Transverse colon (tissue), 4 donors: ENCODE data around the gene CRIP2. TPM values are rescaled to one million over a fixed set of nuclear protein-coding genes. Genes with fewer than 3 reads are reported as not detected.

ENCODE experiments used
- DNase-seq: peaks from one replicate; pipeline ENCODE4 v3.0.0-alpha.2; 2019
- H3K27ac ChIP-seq, 4 donors: fragments of 200-600 bp; sonication (generic); 2 replicates each; pipeline ENCODE4 v1.5.1; 2016 to 2018; ENCODE audit warnings: inconsistent platforms in 4 of 4
- H3K27me3 ChIP-seq: fragments of 200-600 bp; sonication (generic); 2 replicates; pipeline ENCODE4 v1.5.1; 2017; ENCODE audit warnings: inconsistent platforms
- H3K36me3 ChIP-seq, 4 donors: fragments of 200-600 bp; sonication (generic); 2 replicates each; pipeline ENCODE4 v1.5.1; 2017 to 2019; ENCODE audit warnings: inconsistent platforms in 4 of 4
- H3K4me1 ChIP-seq, 4 donors: fragments of 200-600 bp; sonication (generic); 2 replicates each; pipeline ENCODE4 v1.5.1; 2017 to 2020; ENCODE audit warnings: inconsistent platforms in 4 of 4
- H3K4me3 ChIP-seq, 4 donors: fragments of 200-600 bp; sonication (generic); 1 replicate in 1 of 4; 2 replicates in 3 of 4; pipeline versions ENCODE4 v1.5.1 to v1.6.1; 2017 to 2019; ENCODE audit warnings: inconsistent platforms in 4 of 4
- H3K9me3 ChIP-seq, 2 donors: fragments of 200-600 bp; sonication (generic); 2 replicates each; pipeline ENCODE4 v1.5.1; 2017 to 2019; ENCODE audit warnings: inconsistent platforms in 2 of 2
- EP300 ChIP-seq: sonication (generic); formaldehyde crosslinking; IDR thresholded peaks from one replicate; pipeline ENCODE4 v1.6.1; 2017; ENCODE audit warnings: antibody characterized with exemption, low read depth
- POLR2A ChIP-seq: fragments of 450-650 bp; IDR thresholded peaks from one replicate; pipeline ENCODE4 v1.6.1; 2016; ENCODE audit warnings: antibody characterized with exemption, mild to moderate bottlenecking, moderate library complexity
- POLR2AphosphoS5 ChIP-seq, 3 donors: sonication (generic); formaldehyde crosslinking; IDR thresholded peaks; one replicate each; pipeline ENCODE4 v1.6.1; 2016; ENCODE audit warnings: antibody characterized with exemption in 3 of 3
- WGBS, 2 donors: methylation state at CpG; one replicate each; pipeline ENCODE4 v1.1.5; 2018; ENCODE audit warnings: low coverage in 1 of 2; 5-methylcytosine and 5-hydroxymethylcytosine counted together
- in situ Hi-C, 4 donors: fragments of 200-750 bp; cut with MboI; loops; one replicate each; pipeline versions ENCODE4 v1.15.0 to v1.15.1; 2017; ENCODE audit warnings: low sequenced_read_pairs in 3 of 4, low pct_ligation_motif_present in 1 of 4, low pct_unique_long_range_greater_than_20kb in 1 of 4
- intact Hi-C: fragments of 100-400 bp; cut with DNase I; formaldehyde crosslinking; loops from one replicate; pipeline ENCODE4 v1.15.1; 2023; ENCODE audit warnings: low total_unique reads
- total RNA-seq, 4 donors: library from RNA; depleted of rRNA; stranded (reverse); fragments of >200 nt; gene quantifications; one replicate each; pipeline ENCODE4 v1.1.0, GENCODE V29; 2016
- TF ChIP-seq, protein P1 (sequence below), 5 experiments: fragments of 200-600 bp in 3 of 5; fragments of 450-650 bp in 2 of 5; sonication (generic) in 3 of 5; IDR thresholded peaks; 1 replicate in 2 of 5; 2 replicates in 3 of 5; pipeline ENCODE4 v1.5.1; 2016 to 2017; ENCODE audit warnings: antibody characterized with exemption in 5 of 5, inconsistent platforms in 3 of 5, mild to moderate bottlenecking in 2 of 5, moderate library complexity in 1 of 5

Gene CRIP2
- total RNA-seq, 4 donors from 2014 or later = 11.2 to 67.3 (median 22.4) TPM

DNA sequence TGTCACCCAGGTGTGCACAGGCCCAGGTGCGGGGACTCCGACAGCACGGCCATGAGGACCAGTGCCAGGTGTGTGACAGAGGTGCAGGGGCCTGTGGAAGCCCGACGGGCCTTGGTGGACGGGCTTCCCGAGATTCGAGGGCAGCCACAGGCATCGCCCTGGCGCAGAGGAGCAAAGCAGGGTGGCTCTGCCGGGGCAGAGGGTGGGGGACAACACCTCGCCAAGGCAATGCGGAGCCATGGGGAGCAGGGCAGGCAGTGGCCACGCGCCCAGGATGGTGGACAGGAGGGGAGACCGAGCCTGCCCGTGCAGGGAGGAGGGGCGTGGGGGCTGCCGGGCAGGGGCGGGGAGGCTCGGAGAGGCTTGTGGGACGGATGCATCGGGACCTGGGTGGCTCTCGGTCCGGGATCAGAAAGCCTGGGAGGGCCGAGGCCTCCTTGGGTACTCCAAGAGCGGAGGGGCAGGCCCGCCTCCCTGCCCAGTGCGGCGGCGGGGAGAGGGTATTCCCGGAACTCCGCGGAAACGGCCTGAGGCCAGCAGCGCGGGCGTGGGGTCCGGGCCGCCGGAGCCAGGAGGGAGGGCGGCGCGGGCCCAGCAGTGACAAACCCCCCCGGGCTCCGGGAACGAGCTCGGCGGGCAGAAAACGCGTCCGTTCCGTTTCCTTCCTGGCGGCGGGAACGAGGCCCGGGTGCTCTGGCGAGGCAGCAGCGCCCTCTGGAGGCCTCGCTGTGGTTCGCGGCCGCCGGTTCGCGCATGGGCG lies 53.4 kb downstream of the CRIP2 start:
- Histone ChIP-seq H3K4me1 (peaks cover 13 to 39% (median 34%) of the 10 kb centered on the region in 4 donors), H3K4me3 (peak overlapping the region; percentile 39 to 86 (median 64)), H3K36me3 (no peaks in the 10 kb centered on the region), H3K27ac (peak overlapping the region; percentile 48 to 70 (median 57)), H3K27me3 (peaks cover 57% of the 10 kb centered on the region), H3K9me3 (no peaks in the 10 kb centered on the region)
- in situ Hi-C loops (no loop called here), intact Hi-C loops (loop anchor here (5.0 to 10.0 kb wide), 3 partner anchors 46 to 153 kb away; no protein-coding TSS in a partner anchor)
- TF ChIP-seq, protein P1, sequence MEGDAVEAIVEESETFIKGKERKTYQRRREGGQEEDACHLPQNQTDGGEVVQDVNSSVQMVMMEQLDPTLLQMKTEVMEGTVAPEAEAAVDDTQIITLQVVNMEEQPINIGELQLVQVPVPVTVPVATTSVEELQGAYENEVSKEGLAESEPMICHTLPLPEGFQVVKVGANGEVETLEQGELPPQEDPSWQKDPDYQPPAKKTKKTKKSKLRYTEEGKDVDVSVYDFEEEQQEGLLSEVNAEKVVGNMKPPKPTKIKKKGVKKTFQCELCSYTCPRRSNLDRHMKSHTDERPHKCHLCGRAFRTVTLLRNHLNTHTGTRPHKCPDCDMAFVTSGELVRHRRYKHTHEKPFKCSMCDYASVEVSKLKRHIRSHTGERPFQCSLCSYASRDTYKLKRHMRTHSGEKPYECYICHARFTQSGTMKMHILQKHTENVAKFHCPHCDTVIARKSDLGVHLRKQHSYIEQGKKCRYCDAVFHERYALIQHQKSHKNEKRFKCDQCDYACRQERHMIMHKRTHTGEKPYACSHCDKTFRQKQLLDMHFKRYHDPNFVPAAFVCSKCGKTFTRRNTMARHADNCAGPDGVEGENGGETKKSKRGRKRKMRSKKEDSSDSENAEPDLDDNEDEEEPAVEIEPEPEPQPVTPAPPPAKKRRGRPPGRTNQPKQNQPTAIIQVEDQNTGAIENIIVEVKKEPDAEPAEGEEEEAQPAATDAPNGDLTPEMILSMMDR (IDR thresholded peaks at IDR 0.05) = peak; percentile 60 to 92 (median 83)
- TF ChIP-seq POLR2AphosphoS5 (IDR thresholded peaks at IDR 0.05) = peak in 1 of 3 donors; percentile 60
- no peak for TF ChIP-seq POLR2A
- no peak for TF ChIP-seq EP300
- WGBS, 2 donors = 6% methylated on average over 47 of the region's 67 CpGs; no CpG with 5 or more reads in 1 of the 2 donors
- DNase-seq = peak; percentile 81

DNA sequence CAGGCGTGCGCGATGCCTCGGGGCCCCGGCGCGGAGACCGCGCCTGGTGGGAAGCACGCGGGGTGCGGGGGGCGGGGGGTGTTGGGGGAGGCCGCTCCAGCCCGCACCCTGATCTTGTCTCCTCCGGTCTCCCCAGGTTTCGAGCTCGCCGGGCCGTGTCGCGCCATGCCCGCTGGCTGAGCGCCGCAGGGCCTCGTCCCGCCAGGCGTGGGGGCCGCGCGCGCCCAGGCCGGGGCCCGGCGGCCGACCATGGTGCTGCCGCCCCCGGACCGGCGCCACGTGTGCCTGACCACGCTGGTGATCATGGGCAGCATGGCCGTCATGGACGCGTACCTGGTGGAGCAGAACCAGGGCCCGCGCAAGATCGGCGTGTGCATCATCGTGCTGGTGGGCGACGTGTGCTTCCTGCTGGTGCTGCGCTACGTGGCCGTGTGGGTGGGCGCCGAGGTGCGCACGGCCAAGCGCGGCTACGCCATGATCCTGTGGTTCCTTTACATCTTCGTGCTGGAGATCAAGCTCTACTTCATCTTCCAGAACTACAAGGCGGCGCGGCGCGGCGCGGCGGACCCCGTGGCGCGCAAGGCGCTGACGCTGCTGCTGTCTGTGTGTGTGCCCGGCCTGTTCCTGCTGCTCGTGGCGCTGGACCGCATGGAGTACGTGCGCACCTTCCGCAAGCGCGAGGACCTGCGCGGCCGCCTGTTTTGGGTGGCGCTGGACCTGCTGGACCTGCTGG lies 54.1 kb downstream of the CRIP2 start:
- no peaks in the 10 kb centered on the region for H3K36me3 ChIP-seq
- H3K9me3 ChIP-seq = no peaks in the 10 kb centered on the region
- H3K27ac ChIP-seq = peak overlapping the region in 1 of 4 donors; percentile 48
- TF ChIP-seq EP300 (no peak), POLR2AphosphoS5 (IDR thresholded peaks at IDR 0.05) (no peak), POLR2A (no peak)
- TF ChIP-seq, protein P1 (IDR thresholded peaks at IDR 0.05) = no peak
- peaks cover 55% of the 10 kb centered on the region for H3K27me3 ChIP-seq
- in situ Hi-C loops = no loop called here
- peaks cover 13 to 39% (median 34%) of the 10 kb centered on the region in 4 donors for H3K4me1 ChIP-seq
- peak overlapping the region in 3 of 4 donors; percentile 39 to 68 (median 61) for H3K4me3 ChIP-seq
- DNase-seq = no peak
- 59% methylated on average over 49 of the region's 89 CpGs; no CpG with 5 or more reads in 1 of the 2 donors for WGBS, 2 donors
- intact Hi-C loops = loop anchor here (5.0 to 10.0 kb wide), 3 partner anchors 46 to 154 kb away; no protein-coding TSS in a partner anchor

DNA sequence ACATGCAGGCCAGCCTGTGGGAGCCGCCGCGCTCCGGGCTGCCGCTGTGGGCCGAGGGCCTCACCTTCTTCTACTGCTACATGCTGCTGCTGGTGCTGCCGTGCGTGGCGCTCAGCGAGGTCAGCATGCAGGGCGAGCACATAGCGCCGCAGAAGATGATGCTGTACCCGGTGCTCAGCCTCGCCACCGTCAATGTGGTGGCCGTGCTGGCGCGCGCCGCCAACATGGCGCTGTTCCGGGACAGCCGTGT lies 54.6 kb downstream of the CRIP2 start:
- in situ Hi-C loops = no loop called here
- peak overlapping the region in 2 of 4 donors; percentile 61 to 68 for H3K4me3 ChIP-seq

More for the DNA sequence above, 54.6 kb downstream of the CRIP2 start:
- TF ChIP-seq POLR2AphosphoS5 (IDR thresholded peaks at IDR 0.05) (no peak), EP300 (no peak), POLR2A (no peak)
- TF ChIP-seq, protein P1 (IDR thresholded peaks at IDR 0.05) = no peak
- WGBS, 2 donors = 40% methylated on average over 23 of the region's 24 CpGs; no CpG with 5 or more reads in 1 of the 2 donors
- no peak for DNase-seq
- intact Hi-C loops = loop anchor here (5.0 to 10.0 kb wide), 3 partner anchors 47 to 154 kb away; no protein-coding TSS in a partner anchor
- Histone ChIP-seq H3K4me1 (peaks cover 13 to 39% (median 34%) of the 10 kb centered on the region in 4 donors), H3K36me3 (no peaks in the 10 kb centered on the region), H3K27me3 (peaks cover 52% of the 10 kb centered on the region), H3K27ac (no peak overlapping the region), H3K9me3 (no peaks in the 10 kb centered on the region)

Other genes with a start within 250 kb of the CRIP2 start
- 10 to 100 TPM; 52.2 to 69.6 (median 64.4) TPM for gene BTBD6, start 226.3 kb upstream of the CRIP2 start, total RNA-seq
- 10 to 100 TPM; 36.2 to 93.9 (median 62.6) TPM for gene BRF1, start 173.8 kb upstream of the CRIP2 start, total RNA-seq
- gene PACS2, start 160.1 kb upstream of the CRIP2 start, total RNA-seq = 100 to 1,000 TPM in 2 of 4 donors, 10 to 100 TPM in 2; 63.0 to 249 (median 135) TPM
- gene TEX22, start 76.3 kb upstream of the CRIP2 start, total RNA-seq = under 1 TPM in 1 of 4 donors, not detected in 3; 0.41 TPM
- gene MTA1, start 55.0 kb upstream of the CRIP2 start, total RNA-seq = 100 to 1,000 TPM in 2 of 4 donors, 10 to 100 TPM in 2; 79.4 to 293 (median 106) TPM
- gene CRIP1, start 12.1 kb downstream of the CRIP2 start, total RNA-seq = 100 to 1,000 TPM in 1 of 4 donors, 10 to 100 TPM in 2, not detected in 1; 16.9 to 246 (median 63.0) TPM
- gene TEDC1, start 16.4 kb downstream of the CRIP2 start, total RNA-seq = 10 to 100 TPM; 10.8 to 52.9 (median 29.5) TPM
- gene TMEM121, start 51.8 kb downstream of the CRIP2 start, total RNA-seq = under 1 TPM in 2 of 4 donors, not detected in 2; 0.48 to 0.96 TPM